ENCODE measurements around the gene DMXL2. TPM values are rescaled to one million over a fixed set of nuclear protein-coding genes. Genes with fewer than 3 reads are reported as not detected.

The DMXL2 gene
- total and polyA plus RNA-seq, 9 of the 15 experiments (the other 6 are each of a cell fraction or from before 2014, with no cell fraction given), result 9.3 to 57.7 (median 30.7) TPM

DNA sequence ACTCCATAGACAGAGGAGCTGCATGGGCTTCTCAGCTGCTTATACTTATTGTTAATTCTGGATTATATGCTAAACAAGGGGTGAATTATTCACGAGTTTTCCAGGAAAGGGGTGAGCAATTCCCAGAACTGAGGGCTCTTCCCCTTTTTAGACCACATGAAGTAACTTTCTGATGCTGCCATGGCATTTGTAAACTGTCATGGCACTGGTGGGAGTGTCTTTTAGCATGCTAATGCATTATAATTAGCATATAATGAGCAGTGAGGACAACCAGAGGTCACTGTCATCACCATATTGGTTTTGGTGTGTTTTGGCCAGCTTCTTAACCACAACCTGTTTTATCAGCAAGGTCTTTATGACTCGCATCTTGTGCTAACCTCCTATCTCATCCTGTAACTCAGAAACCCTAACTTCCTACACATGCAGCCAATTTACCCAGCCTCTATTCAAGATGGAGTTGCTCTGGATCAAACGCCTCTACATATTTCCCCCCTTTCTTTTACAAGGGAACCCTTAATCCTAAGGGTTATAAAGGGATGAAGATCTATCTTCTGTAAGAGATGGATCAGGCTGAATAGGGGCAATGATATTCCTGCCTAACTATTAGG is 12.1 kb upstream of the DMXL2 start (continued):
- TF ChIP-seq, protein P1, sequence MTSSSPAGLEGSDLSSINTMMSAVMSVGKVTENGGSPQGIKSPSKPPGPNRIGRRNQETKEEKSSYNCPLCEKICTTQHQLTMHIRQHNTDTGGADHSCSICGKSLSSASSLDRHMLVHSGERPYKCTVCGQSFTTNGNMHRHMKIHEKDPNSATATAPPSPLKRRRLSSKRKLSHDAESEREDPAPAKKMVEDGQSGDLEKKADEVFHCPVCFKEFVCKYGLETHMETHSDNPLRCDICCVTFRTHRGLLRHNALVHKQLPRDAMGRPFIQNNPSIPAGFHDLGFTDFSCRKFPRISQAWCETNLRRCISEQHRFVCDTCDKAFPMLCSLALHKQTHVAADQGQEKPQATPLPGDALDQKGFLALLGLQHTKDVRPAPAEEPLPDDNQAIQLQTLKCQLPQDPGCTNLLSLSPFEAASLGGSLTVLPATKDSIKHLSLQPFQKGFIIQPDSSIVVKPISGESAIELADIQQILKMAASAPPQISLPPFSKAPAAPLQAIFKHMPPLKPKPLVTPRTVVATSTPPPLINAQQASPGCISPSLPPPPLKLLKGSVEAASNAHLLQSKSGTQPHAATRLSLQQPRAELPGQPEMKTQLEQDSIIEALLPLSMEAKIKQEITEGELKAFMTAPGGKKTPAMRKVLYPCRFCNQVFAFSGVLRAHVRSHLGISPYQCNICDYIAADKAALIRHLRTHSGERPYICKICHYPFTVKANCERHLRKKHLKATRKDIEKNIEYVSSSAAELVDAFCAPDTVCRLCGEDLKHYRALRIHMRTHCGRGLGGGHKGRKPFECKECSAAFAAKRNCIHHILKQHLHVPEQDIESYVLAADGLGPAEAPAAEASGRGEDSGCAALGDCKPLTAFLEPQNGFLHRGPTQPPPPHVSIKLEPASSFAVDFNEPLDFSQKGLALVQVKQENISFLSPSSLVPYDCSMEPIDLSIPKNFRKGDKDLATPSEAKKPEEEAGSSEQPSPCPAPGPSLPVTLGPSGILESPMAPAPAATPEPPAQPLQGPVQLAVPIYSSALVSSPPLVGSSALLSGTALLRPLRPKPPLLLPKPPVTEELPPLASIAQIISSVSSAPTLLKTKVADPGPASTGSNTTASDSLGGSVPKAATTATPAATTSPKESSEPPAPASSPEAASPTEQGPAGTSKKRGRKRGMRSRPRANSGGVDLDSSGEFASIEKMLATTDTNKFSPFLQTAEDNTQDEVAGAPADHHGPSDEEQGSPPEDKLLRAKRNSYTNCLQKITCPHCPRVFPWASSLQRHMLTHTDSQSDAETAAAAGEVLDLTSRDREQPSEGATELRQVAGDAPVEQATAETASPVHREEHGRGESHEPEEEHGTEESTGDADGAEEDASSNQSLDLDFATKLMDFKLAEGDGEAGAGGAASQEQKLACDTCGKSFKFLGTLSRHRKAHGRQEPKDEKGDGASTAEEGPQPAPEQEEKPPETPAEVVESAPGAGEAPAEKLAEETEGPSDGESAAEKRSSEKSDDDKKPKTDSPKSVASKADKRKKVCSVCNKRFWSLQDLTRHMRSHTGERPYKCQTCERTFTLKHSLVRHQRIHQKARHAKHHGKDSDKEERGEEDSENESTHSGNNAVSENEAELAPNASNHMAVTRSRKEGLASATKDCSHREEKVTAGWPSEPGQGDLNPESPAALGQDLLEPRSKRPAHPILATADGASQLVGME (CRISPR knock-in tag; IDR thresholded peaks at IDR 0.05), result no peak
- no peak for TF ChIP-seq ZNF165 (CRISPR knock-in tag; IDR thresholded peaks at IDR 0.05; ENCODE audit: borderline replicate concordance)
- peak; percentile 96 for TF ChIP-seq SMAD4 (CRISPR knock-in tag; conservative IDR thresholded peaks at IDR 0.05)
- TF ChIP-seq NFIC (IDR thresholded peaks at IDR 0.05), result no peak
- TF ChIP-seq TEAD2 (tag; IDR thresholded peaks at IDR 0.05), result peak; percentile 87
- TF ChIP-seq ZNF583 (CRISPR knock-in tag; IDR thresholded peaks at IDR 0.05), result peak; percentile 94
- TF ChIP-seq RBM34 (IDR thresholded peaks at IDR 0.05; ENCODE audit: borderline replicate concordance, insufficient read depth, low read length), result no peak
- no peak for TF ChIP-seq SMARCA4 (IDR thresholded peaks at IDR 0.05)
- no peak for TF ChIP-seq ZNF140 (CRISPR knock-in tag; IDR thresholded peaks at IDR 0.05)
- TF ChIP-seq ZNF785 (CRISPR knock-in tag; IDR thresholded peaks at IDR 0.05), result no peak
- TF ChIP-seq PCBP2 (IDR thresholded peaks at IDR 0.05; ENCODE audit: low read depth, low read length, poor library complexity, severe bottlenecking), result no peak
- TF ChIP-seq ZNF253 (CRISPR knock-in tag; conservative IDR thresholded peaks at IDR 0.05), result no peak
- TF ChIP-seq, protein P2, sequence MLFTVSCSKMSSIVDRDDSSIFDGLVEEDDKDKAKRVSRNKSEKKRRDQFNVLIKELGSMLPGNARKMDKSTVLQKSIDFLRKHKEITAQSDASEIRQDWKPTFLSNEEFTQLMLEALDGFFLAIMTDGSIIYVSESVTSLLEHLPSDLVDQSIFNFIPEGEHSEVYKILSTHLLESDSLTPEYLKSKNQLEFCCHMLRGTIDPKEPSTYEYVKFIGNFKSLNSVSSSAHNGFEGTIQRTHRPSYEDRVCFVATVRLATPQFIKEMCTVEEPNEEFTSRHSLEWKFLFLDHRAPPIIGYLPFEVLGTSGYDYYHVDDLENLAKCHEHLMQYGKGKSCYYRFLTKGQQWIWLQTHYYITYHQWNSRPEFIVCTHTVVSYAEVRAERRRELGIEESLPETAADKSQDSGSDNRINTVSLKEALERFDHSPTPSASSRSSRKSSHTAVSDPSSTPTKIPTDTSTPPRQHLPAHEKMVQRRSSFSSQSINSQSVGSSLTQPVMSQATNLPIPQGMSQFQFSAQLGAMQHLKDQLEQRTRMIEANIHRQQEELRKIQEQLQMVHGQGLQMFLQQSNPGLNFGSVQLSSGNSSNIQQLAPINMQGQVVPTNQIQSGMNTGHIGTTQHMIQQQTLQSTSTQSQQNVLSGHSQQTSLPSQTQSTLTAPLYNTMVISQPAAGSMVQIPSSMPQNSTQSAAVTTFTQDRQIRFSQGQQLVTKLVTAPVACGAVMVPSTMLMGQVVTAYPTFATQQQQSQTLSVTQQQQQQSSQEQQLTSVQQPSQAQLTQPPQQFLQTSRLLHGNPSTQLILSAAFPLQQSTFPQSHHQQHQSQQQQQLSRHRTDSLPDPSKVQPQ (CRISPR knock-in tag; IDR thresholded peaks at IDR 0.05; ENCODE audit: borderline replicate concordance), result no peak
- TF ChIP-seq, protein P3, sequence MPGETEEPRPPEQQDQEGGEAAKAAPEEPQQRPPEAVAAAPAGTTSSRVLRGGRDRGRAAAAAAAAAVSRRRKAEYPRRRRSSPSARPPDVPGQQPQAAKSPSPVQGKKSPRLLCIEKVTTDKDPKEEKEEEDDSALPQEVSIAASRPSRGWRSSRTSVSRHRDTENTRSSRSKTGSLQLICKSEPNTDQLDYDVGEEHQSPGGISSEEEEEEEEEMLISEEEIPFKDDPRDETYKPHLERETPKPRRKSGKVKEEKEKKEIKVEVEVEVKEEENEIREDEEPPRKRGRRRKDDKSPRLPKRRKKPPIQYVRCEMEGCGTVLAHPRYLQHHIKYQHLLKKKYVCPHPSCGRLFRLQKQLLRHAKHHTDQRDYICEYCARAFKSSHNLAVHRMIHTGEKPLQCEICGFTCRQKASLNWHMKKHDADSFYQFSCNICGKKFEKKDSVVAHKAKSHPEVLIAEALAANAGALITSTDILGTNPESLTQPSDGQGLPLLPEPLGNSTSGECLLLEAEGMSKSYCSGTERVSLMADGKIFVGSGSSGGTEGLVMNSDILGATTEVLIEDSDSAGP (CRISPR knock-in tag; IDR thresholded peaks at IDR 0.05), result no peak
- no peak for TF ChIP-seq ZNF707 (CRISPR knock-in tag; conservative IDR thresholded peaks at IDR 0.05)
- no peak for TF ChIP-seq ZKSCAN3 (CRISPR knock-in tag; IDR thresholded peaks at IDR 0.05)
- peak; percentile 76 for TF ChIP-seq IFI16 (CRISPR knock-in tag; IDR thresholded peaks at IDR 0.05)
- TF ChIP-seq SREBF1 (IDR thresholded peaks at IDR 0.05; ENCODE audit: borderline replicate concordance, low read depth, low read length), result no peak
- no peak for TF ChIP-seq C11orf30 (IDR thresholded peaks at IDR 0.05; ENCODE audit: low read depth)
- TF ChIP-seq ZNF197 (CRISPR knock-in tag; IDR thresholded peaks at IDR 0.05; ENCODE audit: low read depth), result peak; percentile 92
- no peak for TF ChIP-seq NR2F6 (CRISPR knock-in tag; IDR thresholded peaks at IDR 0.05)
